Mesendoderm (in vitro differentiated cells): Measurements from ENCODE around the gene GNA12.
"Not testable (repeated sequence)": the region's sequence is repeated elsewhere in the genome, so short reads cannot be mapped to it uniquely, and the experiment has no call there.

Source experiments
- DNase-seq: peaks from one replicate; pipeline ENCODE4 v3.0.0; 2013
- H2AK5ac ChIP-seq: 2 replicates; pipeline ENCODE4 v1.6.1; 2013; ENCODE audit warnings: low read length, inconsistent platforms
- H2BK120ac ChIP-seq: 2 replicates; pipeline ENCODE4 v1.6.1; 2013; ENCODE audit warnings: low read depth, mild to moderate bottlenecking, low read length, moderate library complexity, mixed read lengths
- H2BK15ac ChIP-seq: replicated peaks from 2 replicates; pipeline ENCODE4 v1.6.1; 2013; ENCODE audit warnings: low read depth, mild to moderate bottlenecking, moderate library complexity
- H2BK5ac ChIP-seq: 2 replicates; pipeline ENCODE4 v1.6.1; 2013; ENCODE audit warnings: low read length, inconsistent platforms
- H3K18ac ChIP-seq: 2 replicates; pipeline ENCODE4 v1.6.1; 2013; ENCODE audit warnings: mild to moderate bottlenecking, low read length, mixed read lengths
- H3K23ac ChIP-seq: one replicate; pipeline ENCODE4 v1.6.1; 2013; ENCODE audit warnings: low read length
- H3K27ac ChIP-seq: 2 replicates; pipeline ENCODE4 v1.5.1; 2013; ENCODE audit warnings: low read depth, mild to moderate bottlenecking, inconsistent platforms, low read length, moderate library complexity
- H3K27me3 ChIP-seq: 2 replicates; pipeline ENCODE4 v1.6.1; 2013; ENCODE audit warnings: low read length, control low read depth, mild to moderate bottlenecking, inconsistent platforms; ENCODE audit not compliant: insufficient read depth, poor library complexity
- H3K36me3 ChIP-seq: 2 replicates; pipeline ENCODE4 v1.6.1; 2013; ENCODE audit warnings: low read length, inconsistent platforms; ENCODE audit not compliant: control insufficient read depth, insufficient read depth
- H3K4ac ChIP-seq: one replicate; pipeline ENCODE4 v1.6.1; 2013; ENCODE audit warnings: low read depth, mild to moderate bottlenecking, low read length, moderate library complexity
- H3K4me1 ChIP-seq: 2 replicates; pipeline ENCODE4 v1.6.1; 2013; ENCODE audit warnings: low read depth, low read length, inconsistent platforms; ENCODE audit not compliant: control insufficient read depth
- H3K4me2 ChIP-seq: 2 replicates; pipeline ENCODE4 v1.6.1; 2013; ENCODE audit warnings: low read length
- H3K4me3 ChIP-seq: 2 replicates; pipeline ENCODE4 v1.5.1; 2013; ENCODE audit warnings: mild to moderate bottlenecking, low read length
- H3K56ac ChIP-seq: one replicate; pipeline ENCODE4 v1.6.1; 2013; ENCODE audit warnings: low read length
- H3K79me1 ChIP-seq: 2 replicates; pipeline ENCODE4 v1.6.1; 2013; ENCODE audit warnings: low read length, inconsistent platforms
- H3K79me2 ChIP-seq: 2 replicates; pipeline ENCODE4 v1.6.1; 2013; ENCODE audit warnings: mild to moderate bottlenecking, low read length; ENCODE audit not compliant: control insufficient read depth, insufficient read depth
- H3K9ac ChIP-seq: 2 replicates; pipeline ENCODE4 v1.6.1; 2013; ENCODE audit warnings: low read length, inconsistent platforms
- H4K5ac ChIP-seq: one replicate; pipeline ENCODE4 v1.6.1; 2013; ENCODE audit warnings: low read length
- H4K8ac ChIP-seq: one replicate; pipeline ENCODE4 v1.6.1; 2013; ENCODE audit warnings: low read depth, mild to moderate bottlenecking, control low read depth, low read length, moderate library complexity
- whole genome bisulfite sequencing: extraction: QIAGEN DNeasy Blood & Tissue Kit; methylation state at CpG from one replicate; pipeline ENCODE4 v1.1.7; 2013; ENCODE audit warnings: low lambda C conversion rate, missing lambda C conversion rate; ENCODE audit not compliant: insufficient coverage; ENCODE audit errors: extremely low coverage; 5-methylcytosine and 5-hydroxymethylcytosine counted together

GNA12 gene

GRCh38 chr7:2694122-2694436 is 150.0 kb downstream of the GNA12 start:
- H3K27ac ChIP-seq, H3K27me3 ChIP-seq, H3K79me1 ChIP-seq, H3K23ac ChIP-seq, H4K5ac ChIP-seq, H3K56ac ChIP-seq, H3K4me2 ChIP-seq, H3K4me1 ChIP-seq, H2BK15ac ChIP-seq, DNase-seq, H3K36me3 ChIP-seq, H2BK120ac ChIP-seq, H3K9ac ChIP-seq, H3K79me2 ChIP-seq, H2BK5ac ChIP-seq, H4K8ac ChIP-seq, H3K4me3 ChIP-seq, H2AK5ac ChIP-seq, H3K18ac ChIP-seq, H3K4ac ChIP-seq: not testable (repeated sequence)
- WGBS = no CpG with 5 or more reads among the region's 8 CpGs

GRCh38 chr7:2693420-2694121 is 150.5 kb downstream of the GNA12 start:
- not testable (repeated sequence) for H3K4me2 ChIP-seq, H3K27me3 ChIP-seq, H3K79me2 ChIP-seq, H3K79me1 ChIP-seq, H4K5ac ChIP-seq, H2BK120ac ChIP-seq, H2BK5ac ChIP-seq, H3K4me3 ChIP-seq, H3K23ac ChIP-seq, H4K8ac ChIP-seq, H2AK5ac ChIP-seq, H3K27ac ChIP-seq, H3K4me1 ChIP-seq, H3K9ac ChIP-seq, H3K18ac ChIP-seq, H2BK15ac ChIP-seq, H3K4ac ChIP-seq, H3K56ac ChIP-seq, DNase-seq, H3K36me3 ChIP-seq
- no CpG with 5 or more reads among the region's 19 CpGs for WGBS

DNA sequence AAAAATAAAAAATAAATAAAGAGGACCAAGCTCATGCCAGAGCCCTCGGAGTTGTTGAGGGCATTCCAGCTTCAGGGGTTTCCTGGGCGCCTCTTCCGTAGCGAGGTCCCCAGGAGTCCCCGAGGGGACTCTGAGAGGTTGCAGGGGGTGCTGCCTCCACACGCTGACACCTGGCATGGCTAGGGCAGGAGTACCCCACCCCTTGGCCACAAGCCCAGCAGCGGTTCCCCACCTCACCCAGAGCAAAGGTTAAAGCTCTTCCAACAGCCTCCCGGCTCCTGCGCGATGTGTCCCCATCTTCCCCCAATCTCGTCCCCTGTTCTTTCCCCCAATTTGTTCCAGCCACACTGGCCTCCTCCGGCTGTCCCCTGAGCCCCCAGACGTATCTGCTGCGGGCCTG is 151.6 kb downstream of the GNA12 start:
- DNase-seq = no peak
- H3K27ac ChIP-seq = no peak overlapping the region
- no peak overlapping the region for H3K56ac ChIP-seq
- H3K9ac ChIP-seq = no peak overlapping the region
- peaks cover 12% of the 10 kb centered on the region for H3K27me3 ChIP-seq
- H2BK120ac ChIP-seq = no peak overlapping the region
- WGBS = no CpG with 5 or more reads among the region's 14 CpGs
- no peak overlapping the region for H3K4me2 ChIP-seq
- no peak overlapping the region for H2AK5ac ChIP-seq
- H3K23ac ChIP-seq = no peak overlapping the region
- H3K4me1 ChIP-seq = no peaks in the 10 kb centered on the region
- H3K4me3 ChIP-seq = no peak overlapping the region
- H3K79me2 ChIP-seq = no peaks in the 10 kb centered on the region
- no peak overlapping the region for H3K4ac ChIP-seq
- H2BK15ac ChIP-seq = no peak overlapping the region
- no peak overlapping the region for H2BK5ac ChIP-seq
- H3K18ac ChIP-seq = no peak overlapping the region
- no peak overlapping the region for H4K8ac ChIP-seq
- no peaks in the 10 kb centered on the region for H3K79me1 ChIP-seq
- H4K5ac ChIP-seq = no peak overlapping the region
- no peaks in the 10 kb centered on the region for H3K36me3 ChIP-seq

- H3K79me2 ChIP-seq, H2BK5ac ChIP-seq, H3K36me3 ChIP-seq: not testable (repeated sequence)
These were observed 152.1 kb downstream of the GNA12 start for GRCh38 chr7:2691932-2692439.

DNA sequence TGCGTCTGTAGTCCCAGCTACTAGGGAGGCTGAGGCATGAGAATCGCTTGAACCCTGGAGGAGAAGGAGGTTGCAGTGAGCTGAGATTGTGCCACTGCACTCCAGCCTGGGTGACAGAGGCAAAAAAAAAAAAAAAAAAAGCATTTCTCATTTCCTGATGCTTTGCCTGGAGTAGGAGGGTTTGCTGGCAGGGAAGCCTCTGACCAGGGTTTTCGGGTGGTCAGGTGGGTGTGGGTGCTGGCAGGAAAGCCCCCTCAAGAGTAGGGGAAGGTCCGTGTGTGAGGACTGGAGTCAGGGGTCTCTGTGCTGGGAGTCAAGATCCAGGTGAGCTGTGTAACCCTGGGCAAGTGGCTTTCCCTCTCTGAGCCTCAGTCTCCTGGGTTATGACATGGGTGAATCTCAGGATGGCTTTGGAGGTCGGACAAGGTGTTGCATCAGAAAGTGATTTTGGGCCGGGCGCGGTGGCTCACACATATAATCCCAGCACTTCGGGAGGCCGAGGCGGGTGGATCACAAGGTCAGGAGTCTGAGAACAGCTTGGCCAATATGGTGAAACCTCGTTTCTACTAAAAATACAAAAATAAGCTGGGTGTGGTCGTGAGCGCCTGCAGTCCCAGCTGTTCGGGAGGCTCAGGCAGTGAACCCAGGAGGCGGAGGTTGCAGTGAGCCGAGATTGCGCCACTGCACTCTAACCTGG is 152.9 kb downstream of the GNA12 start:
- no peak overlapping the region for H3K23ac ChIP-seq
- no peak for DNase-seq
- H3K79me1 ChIP-seq = no peaks in the 10 kb centered on the region
- no peak overlapping the region for H4K5ac ChIP-seq
- H3K4ac ChIP-seq = no peak overlapping the region
- no peaks in the 10 kb centered on the region for H3K79me2 ChIP-seq
- H3K4me3 ChIP-seq = no peak overlapping the region
- no peak overlapping the region for H3K9ac ChIP-seq
- H2BK120ac ChIP-seq = no peak overlapping the region
- no peak overlapping the region for H3K4me2 ChIP-seq
- H2AK5ac ChIP-seq = no peak overlapping the region
- no peaks in the 10 kb centered on the region for H3K4me1 ChIP-seq
- WGBS = no CpG with 5 or more reads among the region's 18 CpGs
- no peak overlapping the region for H2BK5ac ChIP-seq
- H3K18ac ChIP-seq = no peak overlapping the region
- H3K27me3 ChIP-seq = peaks cover 12% of the 10 kb centered on the region
- no peak overlapping the region for H4K8ac ChIP-seq
- no peak overlapping the region for H3K27ac ChIP-seq
- H3K36me3 ChIP-seq = no peaks in the 10 kb centered on the region
- no peak overlapping the region for H2BK15ac ChIP-seq
- H3K56ac ChIP-seq = no peak overlapping the region

More at GRCh38 chr7:2691932-2692439, 152.1 kb downstream of the GNA12 start:
- not testable (repeated sequence) for H3K27ac ChIP-seq, H3K23ac ChIP-seq, H3K4ac ChIP-seq, DNase-seq, H3K18ac ChIP-seq, H2BK15ac ChIP-seq, H3K4me1 ChIP-seq, H4K8ac ChIP-seq, H4K5ac ChIP-seq, H2AK5ac ChIP-seq, H3K4me2 ChIP-seq, H3K56ac ChIP-seq, H2BK120ac ChIP-seq, H3K4me3 ChIP-seq, H3K79me1 ChIP-seq, H3K9ac ChIP-seq
- H3K27me3 ChIP-seq = peaks cover 12% of the 10 kb centered on the region
- no CpG with 5 or more reads among the region's 23 CpGs for WGBS
